ENCODE measurements around the gene WASHC4. TPM values are rescaled to one million over a fixed set of nuclear protein-coding genes. Genes with fewer than 3 reads are reported as not detected.

Gene WASHC4
- total RNA-seq, 1 experiment from 2014 or later = 46.9 TPM

GRCh38 chr12:105162174-105162573, 54.6 kb downstream of the WASHC4 start:
- Histone ChIP-seq H3K4me1 (ENCODE audit: insufficient read depth, low read length) (no peaks in the 10 kb centered on the region), H2AFZ (ENCODE audit: low read length) (no peak overlapping the region), H3K4me3 (ENCODE audit: low read length) (no peak overlapping the region), H3K4me2 (ENCODE audit: low read length) (no peak overlapping the region), H3F3A (ENCODE audit: low read length, unreplicated experiment) (no peaks in the 10 kb centered on the region), H3K9ac (ENCODE audit: low read length) (no peak overlapping the region), H3K9me2 (replicated peaks; ENCODE audit: low read length) (no peaks in the 10 kb centered on the region), H3K27ac (ENCODE audit: low read length) (no peak overlapping the region), H3K36me3 (ENCODE audit: low read depth, low read length) (peaks cover 65% of the 10 kb centered on the region), H3K9me3 (ENCODE audit: low read length) (no peaks in the 10 kb centered on the region), H3K79me2 (ENCODE audit: low read length) (no peaks in the 10 kb centered on the region), H3K27me3 (ENCODE audit: low read length) (no peaks in the 10 kb centered on the region), H4K20me1 (ENCODE audit: low read length) (no peaks in the 10 kb centered on the region)
- BruUV-seq (replicated peaks) = no TSS peak
- POLR2A ChIA-PET (ENCODE audit: unreplicated experiment) = no interaction called here
- intact Hi-C loops (cut with micrococcal nuclease) = no loop called here
- CTCF ChIA-PET = no interaction called here
- DNase-seq (no peak), ATAC-seq (no peak)
- no peak for TF ChIP-seq EZH2phosphoT487 (IDR thresholded peaks at IDR 0.05; ENCODE audit: borderline replicate concordance, low read length)
- TF ChIP-seq EZH2 (IDR thresholded peaks at IDR 0.05; ENCODE audit: low read length, unreplicated experiment) = no peak
- TF ChIP-seq, protein P1, sequence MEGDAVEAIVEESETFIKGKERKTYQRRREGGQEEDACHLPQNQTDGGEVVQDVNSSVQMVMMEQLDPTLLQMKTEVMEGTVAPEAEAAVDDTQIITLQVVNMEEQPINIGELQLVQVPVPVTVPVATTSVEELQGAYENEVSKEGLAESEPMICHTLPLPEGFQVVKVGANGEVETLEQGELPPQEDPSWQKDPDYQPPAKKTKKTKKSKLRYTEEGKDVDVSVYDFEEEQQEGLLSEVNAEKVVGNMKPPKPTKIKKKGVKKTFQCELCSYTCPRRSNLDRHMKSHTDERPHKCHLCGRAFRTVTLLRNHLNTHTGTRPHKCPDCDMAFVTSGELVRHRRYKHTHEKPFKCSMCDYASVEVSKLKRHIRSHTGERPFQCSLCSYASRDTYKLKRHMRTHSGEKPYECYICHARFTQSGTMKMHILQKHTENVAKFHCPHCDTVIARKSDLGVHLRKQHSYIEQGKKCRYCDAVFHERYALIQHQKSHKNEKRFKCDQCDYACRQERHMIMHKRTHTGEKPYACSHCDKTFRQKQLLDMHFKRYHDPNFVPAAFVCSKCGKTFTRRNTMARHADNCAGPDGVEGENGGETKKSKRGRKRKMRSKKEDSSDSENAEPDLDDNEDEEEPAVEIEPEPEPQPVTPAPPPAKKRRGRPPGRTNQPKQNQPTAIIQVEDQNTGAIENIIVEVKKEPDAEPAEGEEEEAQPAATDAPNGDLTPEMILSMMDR (conservative IDR thresholded peaks at IDR 0.05; ENCODE audit: low read depth, low read length) = no peak

DNA sequence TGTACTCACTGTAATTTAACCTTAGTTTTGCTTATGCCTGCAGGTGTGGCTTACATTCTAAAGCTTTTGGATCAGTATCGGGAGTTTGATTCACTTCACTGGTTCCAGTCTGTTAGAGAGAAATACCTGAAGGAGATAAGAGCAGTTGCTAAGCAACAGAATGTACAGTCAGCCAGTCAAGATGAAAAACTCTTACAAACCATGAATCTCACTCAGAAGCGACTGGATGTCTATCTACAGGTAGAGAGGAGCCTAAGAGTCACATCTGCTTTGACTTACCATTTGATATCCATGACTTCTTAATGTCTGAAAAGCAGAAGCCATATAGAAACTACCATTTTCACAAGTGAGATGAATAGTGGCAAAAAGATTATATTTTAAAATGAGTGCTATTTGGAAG, 56.5 kb downstream of the WASHC4 start:
- H3F3A ChIP-seq (ENCODE audit: low read length, unreplicated experiment) = no peaks in the 10 kb centered on the region
- no peaks in the 10 kb centered on the region for H4K20me1 ChIP-seq (ENCODE audit: low read length)
- ATAC-seq = no peak
- H3K4me3 ChIP-seq (ENCODE audit: low read length) = no peak overlapping the region
- no peaks in the 10 kb centered on the region for H3K9me3 ChIP-seq (ENCODE audit: low read length)
- H3K27ac ChIP-seq (ENCODE audit: low read length) = no peak overlapping the region
- H3K36me3 ChIP-seq (ENCODE audit: low read depth, low read length) = peaks cover 58% of the 10 kb centered on the region
- H3K4me1 ChIP-seq (ENCODE audit: insufficient read depth, low read length) = no peaks in the 10 kb centered on the region
- ChIA-PET CTCF (no interaction called here), POLR2A (ENCODE audit: unreplicated experiment) (no interaction called here)
- H3K4me2 ChIP-seq (ENCODE audit: low read length) = no peak overlapping the region
- H2AFZ ChIP-seq (ENCODE audit: low read length) = no peak overlapping the region
- no peak for DNase-seq
- intact Hi-C loops (cut with micrococcal nuclease) = no loop called here
- H3K27me3 ChIP-seq (ENCODE audit: low read length) = no peaks in the 10 kb centered on the region
- BruUV-seq (replicated peaks) = no TSS peak
- no peaks in the 10 kb centered on the region for H3K79me2 ChIP-seq (ENCODE audit: low read length)
- H3K9ac ChIP-seq (ENCODE audit: low read length) = no peak overlapping the region
- no peak for TF ChIP-seq EZH2phosphoT487 (IDR thresholded peaks at IDR 0.05; ENCODE audit: borderline replicate concordance, low read length)
- TF ChIP-seq, protein P1 (conservative IDR thresholded peaks at IDR 0.05; ENCODE audit: low read depth, low read length) = no peak
- H3K9me2 ChIP-seq (replicated peaks; ENCODE audit: low read length) = no peaks in the 10 kb centered on the region

DNA sequence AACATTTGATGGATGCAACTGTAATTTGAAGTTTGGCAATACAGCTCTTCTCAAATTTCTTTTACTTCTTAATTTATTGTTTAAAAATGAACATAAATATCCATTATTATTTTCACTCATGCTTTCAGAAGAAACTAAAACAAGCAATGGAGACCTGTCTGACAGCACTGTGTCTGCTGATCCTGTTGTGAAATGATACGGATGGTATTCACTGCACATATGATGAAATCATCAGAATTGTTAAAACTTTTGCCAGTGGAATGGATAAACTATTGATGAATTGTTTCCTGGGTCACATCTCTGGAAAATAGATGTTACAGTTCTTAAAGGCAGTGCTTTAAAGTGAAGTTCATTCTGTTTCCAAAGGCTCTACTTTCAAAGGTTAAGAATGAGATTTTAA, 59.2 kb downstream of the WASHC4 start:
- H3F3A ChIP-seq (ENCODE audit: low read length, unreplicated experiment) = no peaks in the 10 kb centered on the region
- no peaks in the 10 kb centered on the region for H3K27me3 ChIP-seq (ENCODE audit: low read length)
- no peak overlapping the region for H2AFZ ChIP-seq (ENCODE audit: low read length)
- no peaks in the 10 kb centered on the region for H3K4me1 ChIP-seq (ENCODE audit: insufficient read depth, low read length)
- intact Hi-C loops (cut with micrococcal nuclease) = no loop called here
- H3K79me2 ChIP-seq (ENCODE audit: low read length) = no peaks in the 10 kb centered on the region
- no peak overlapping the region for H3K9ac ChIP-seq (ENCODE audit: low read length)
- no peaks in the 10 kb centered on the region for H3K9me3 ChIP-seq (ENCODE audit: low read length)
- no peak overlapping the region for H3K4me2 ChIP-seq (ENCODE audit: low read length)
- no TSS peak for BruUV-seq (replicated peaks)
- no peaks in the 10 kb centered on the region for H3K9me2 ChIP-seq (replicated peaks; ENCODE audit: low read length)
- no peaks in the 10 kb centered on the region for H4K20me1 ChIP-seq (ENCODE audit: low read length)
- DNase-seq (no peak), ATAC-seq (no peak)
- ChIA-PET CTCF (no interaction called here), POLR2A (ENCODE audit: unreplicated experiment) (no interaction called here)
- no peak for TF ChIP-seq EZH2phosphoT487 (IDR thresholded peaks at IDR 0.05; ENCODE audit: borderline replicate concordance, low read length)
- no peak for TF ChIP-seq EZH2 (IDR thresholded peaks at IDR 0.05; ENCODE audit: low read length, unreplicated experiment)
- no peak overlapping the region for H3K4me3 ChIP-seq (ENCODE audit: low read length)
- peaks cover 40% of the 10 kb centered on the region for H3K36me3 ChIP-seq (ENCODE audit: low read depth, low read length)
- no peak overlapping the region for H3K27ac ChIP-seq (ENCODE audit: low read length)
